Natural killer cell (primary cell): ENCODE data around the gene GSTM2. TPM values are rescaled to one million over a fixed set of nuclear protein-coding genes. Genes with fewer than 3 reads are reported as not detected.

Experiments used
- ATAC-seq, 3 donors: fragments of 150-1000 bp in 2 of 3; fragments of 200-7000 bp in 1 of 3; cut with Tn5 transposase; 1 replicate in 1 of 3; 2 replicates in 2 of 3; pipeline ENCODE4 v1.10.0; 2021; ENCODE audit warnings: mild to moderate bottlenecking in 2 of 3, moderate library complexity in 2 of 3
- DNase-seq, 2 donors: peaks; one replicate each; pipeline versions ENCODE4 v3.0.0 to v3.0.0-alpha.2; 2013 to 2021; ENCODE audit warnings: mixed read lengths in 1 of 2
- H3K27ac ChIP-seq: one replicate; pipeline ENCODE4 v1.5.1; 2013; ENCODE audit warnings: mild to moderate bottlenecking, low read length
- H3K27me3 ChIP-seq: one replicate; pipeline ENCODE4 v1.6.1; 2013; ENCODE audit warnings: low read length; ENCODE audit not compliant: control insufficient read depth, insufficient read depth
- H3K36me3 ChIP-seq: one replicate; pipeline ENCODE4 v1.6.1; 2013; ENCODE audit warnings: low read length; ENCODE audit not compliant: control insufficient read depth, insufficient read depth
- H3K4me1 ChIP-seq: one replicate; pipeline ENCODE4 v1.6.1; 2013; ENCODE audit warnings: low read length; ENCODE audit not compliant: control insufficient read depth, insufficient read depth
- H3K4me3 ChIP-seq: one replicate; pipeline ENCODE4 v1.5.1; 2013; ENCODE audit warnings: low read length
- H3K9me3 ChIP-seq: one replicate; pipeline ENCODE4 v1.6.1; 2013; ENCODE audit warnings: low read length; ENCODE audit not compliant: control insufficient read depth, insufficient read depth
- H3K27ac Mint-ChIP-seq, 2 donors: one replicate each; pipeline ENCODE4 v1.8.0; 2022; ENCODE audit warnings: mild to moderate bottlenecking in 2 of 2, mixed read lengths in 2 of 2, moderate library complexity in 1 of 2
- H3K27me3 Mint-ChIP-seq, 2 donors: one replicate each; pipeline ENCODE4 v1.8.0; 2022; ENCODE audit warnings: low read depth in 2 of 2, mixed read lengths in 2 of 2
- H3K36me3 Mint-ChIP-seq: one replicate; pipeline ENCODE4 v1.8.0; 2022; ENCODE audit warnings: mixed read lengths
- H3K4me1 Mint-ChIP-seq, 2 donors: one replicate each; pipeline ENCODE4 v1.8.0; 2022; ENCODE audit warnings: mixed read lengths in 2 of 2
- H3K4me3 Mint-ChIP-seq: one replicate; pipeline ENCODE4 v1.8.0; 2022; ENCODE audit warnings: mild to moderate bottlenecking, moderate library complexity, mixed read lengths
- H3K9me3 Mint-ChIP-seq, 2 donors: one replicate each; pipeline ENCODE4 v1.8.0; 2022; ENCODE audit warnings: mixed read lengths in 2 of 2
- WGBS: methylation state at CpG from one replicate; pipeline ENCODE4 v1.1.7; 2013; ENCODE audit warnings: missing lambda C conversion rate; ENCODE audit not compliant: insufficient coverage; 5-methylcytosine and 5-hydroxymethylcytosine counted together
- intact Hi-C: fragments of 100-400 bp; cut with micrococcal nuclease; formaldehyde crosslinking; loops from one replicate; pipeline ENCODE4 v1.14.2; 2022
- total RNA-seq, 4 donors: library from RNA; stranded (reverse); fragments of 120-200 nt in 1 of 4; gene quantifications; one replicate each; pipeline versions ENCODE4 v1.2.3 to v1.2.4, GENCODE V29; 2013 to 2022
- TF ChIP-seq, protein P1 (sequence below): fragments of 200-600 bp; IDR thresholded peaks from one replicate; pipeline ENCODE4 v1.8.0; 2022; ENCODE audit warnings: antibody characterized with exemption

The GSTM2 gene
- total RNA-seq, 3 donors from 2014 or later (not counting 1 experiment from before 2014, with no cell fraction given), result 142 to 315 (median 205) TPM

DNA sequence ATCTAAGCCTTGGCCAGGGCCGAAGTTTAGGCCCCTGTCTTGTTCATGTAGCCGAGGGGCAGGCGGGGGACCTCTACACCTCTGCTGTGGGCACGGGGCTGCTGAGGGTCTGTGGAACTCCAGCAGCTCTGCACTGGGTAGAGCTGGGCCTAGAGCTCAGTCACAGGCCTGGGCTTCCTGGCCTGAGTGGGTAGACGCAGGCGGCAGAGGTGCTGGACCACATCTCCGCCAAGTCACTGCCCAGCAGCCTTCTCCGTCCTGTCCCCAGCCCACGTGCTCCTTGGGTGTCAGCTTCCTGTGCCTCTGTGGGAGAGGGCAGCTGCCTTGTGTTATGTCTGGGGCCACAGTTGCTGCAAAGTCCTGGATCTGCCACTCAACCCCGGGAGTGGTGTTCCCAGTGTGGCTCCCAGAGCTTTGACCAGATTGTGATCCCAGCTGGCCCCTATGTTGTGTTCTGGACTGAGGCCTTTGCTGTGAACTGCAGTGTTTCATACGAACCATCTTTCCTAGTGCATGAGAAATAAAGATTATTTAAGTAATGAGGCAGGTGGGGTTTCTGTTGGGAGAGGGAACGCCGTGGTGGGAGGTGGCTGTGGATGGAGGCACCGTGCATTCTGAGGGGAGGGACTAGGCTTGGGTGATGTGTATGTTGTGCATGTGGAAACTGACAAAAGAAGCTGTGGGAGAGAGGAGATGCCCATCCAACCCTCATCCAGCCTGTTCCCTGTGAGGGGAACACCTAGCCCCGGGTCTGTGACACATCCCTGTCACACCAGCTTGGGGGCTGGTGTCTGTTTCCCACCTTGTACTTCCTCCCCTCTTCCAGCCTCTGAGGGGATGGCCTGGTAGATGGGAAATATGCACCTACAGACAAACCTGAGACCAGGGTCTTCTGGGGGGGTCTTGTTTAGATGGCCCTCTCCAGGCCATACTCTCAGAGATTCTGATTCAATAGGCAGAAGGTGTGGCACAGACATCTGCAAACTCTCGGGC, 36.0 kb upstream of the GSTM2 start:
- whole genome bisulfite sequencing, result 94% methylated on average over 15 of the region's 16 CpGs
- Mint-ChIP-seq H3K4me3 (no peak overlapping the region), H3K9me3 (no peaks in the 10 kb centered on the region), H3K27ac (no peak overlapping the region), H3K27me3 (peaks cover 0 to 2% of the 10 kb centered on the region in 2 donors), H3K36me3 (no peaks in the 10 kb centered on the region), H3K4me1 (peaks cover 0 to 4% of the 10 kb centered on the region in 2 donors)
- TF ChIP-seq, protein P1, sequence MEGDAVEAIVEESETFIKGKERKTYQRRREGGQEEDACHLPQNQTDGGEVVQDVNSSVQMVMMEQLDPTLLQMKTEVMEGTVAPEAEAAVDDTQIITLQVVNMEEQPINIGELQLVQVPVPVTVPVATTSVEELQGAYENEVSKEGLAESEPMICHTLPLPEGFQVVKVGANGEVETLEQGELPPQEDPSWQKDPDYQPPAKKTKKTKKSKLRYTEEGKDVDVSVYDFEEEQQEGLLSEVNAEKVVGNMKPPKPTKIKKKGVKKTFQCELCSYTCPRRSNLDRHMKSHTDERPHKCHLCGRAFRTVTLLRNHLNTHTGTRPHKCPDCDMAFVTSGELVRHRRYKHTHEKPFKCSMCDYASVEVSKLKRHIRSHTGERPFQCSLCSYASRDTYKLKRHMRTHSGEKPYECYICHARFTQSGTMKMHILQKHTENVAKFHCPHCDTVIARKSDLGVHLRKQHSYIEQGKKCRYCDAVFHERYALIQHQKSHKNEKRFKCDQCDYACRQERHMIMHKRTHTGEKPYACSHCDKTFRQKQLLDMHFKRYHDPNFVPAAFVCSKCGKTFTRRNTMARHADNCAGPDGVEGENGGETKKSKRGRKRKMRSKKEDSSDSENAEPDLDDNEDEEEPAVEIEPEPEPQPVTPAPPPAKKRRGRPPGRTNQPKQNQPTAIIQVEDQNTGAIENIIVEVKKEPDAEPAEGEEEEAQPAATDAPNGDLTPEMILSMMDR, result no peak
- Histone ChIP-seq H3K9me3 (no peaks in the 10 kb centered on the region), H3K27me3 (no peaks in the 10 kb centered on the region), H3K4me3 (no peak overlapping the region), H3K27ac (no peak overlapping the region), H3K36me3 (peaks cover 46% of the 10 kb centered on the region), H3K4me1 (peaks cover 3% of the 10 kb centered on the region)
- ATAC-seq (no peak), DNase-seq (peak in 1 of 2 donors; percentile 2)
- intact Hi-C loops, result no loop called here

GRCh38 chr1:109632671-109633346, 35.0 kb upstream of the GSTM2 start:
- intact Hi-C loops, result no loop called here
- H3K4me1 Mint-ChIP-seq, result peaks cover 0 to 4% of the 10 kb centered on the region in 2 donors
- H3K4me3 Mint-ChIP-seq, result no peak overlapping the region
- H3K27me3 ChIP-seq, result no peaks in the 10 kb centered on the region
- no peak overlapping the region for H3K4me3 ChIP-seq
- peaks cover 0 to 8% of the 10 kb centered on the region in 2 donors for H3K27me3 Mint-ChIP-seq
- no peaks in the 10 kb centered on the region for H3K9me3 Mint-ChIP-seq
- no peak overlapping the region for H3K27ac Mint-ChIP-seq
- H3K27ac ChIP-seq, result no peak overlapping the region
- peaks cover 36% of the 10 kb centered on the region for H3K36me3 ChIP-seq
- H3K9me3 ChIP-seq, result no peaks in the 10 kb centered on the region
- ATAC-seq (no peak), DNase-seq (peak in 1 of 2 donors; percentile 1)
- H3K36me3 Mint-ChIP-seq, result no peaks in the 10 kb centered on the region
- WGBS, result 92% methylated on average over 5 of the region's 5 CpGs
- TF ChIP-seq, protein P1, result no peak
- peaks cover 3% of the 10 kb centered on the region for H3K4me1 ChIP-seq

- H3K4me3 Mint-ChIP-seq, result no peak overlapping the region
Observed at GRCh38 chr1:109634292-109634691, 33.6 kb upstream of the GSTM2 start.

More at GRCh38 chr1:109634292-109634691, 33.6 kb upstream of the GSTM2 start:
- ATAC-seq (no peak), DNase-seq (peak in 1 of 2 donors; percentile 3)
- H3K9me3 ChIP-seq, result no peaks in the 10 kb centered on the region
- TF ChIP-seq, protein P1, result no peak
- Mint-ChIP-seq H3K4me1 (peaks cover 0 to 4% of the 10 kb centered on the region in 2 donors), H3K36me3 (no peaks in the 10 kb centered on the region), H3K9me3 (no peaks in the 10 kb centered on the region), H3K27me3 (peaks cover 0 to 11% of the 10 kb centered on the region in 2 donors), H3K27ac (no peak overlapping the region)
- peaks cover 3% of the 10 kb centered on the region for H3K4me1 ChIP-seq
- H3K36me3 ChIP-seq, result peaks cover 21% of the 10 kb centered on the region
- H3K27me3 ChIP-seq, result no peaks in the 10 kb centered on the region
- 79% methylated on average over 6 of the region's 6 CpGs for WGBS
- intact Hi-C loops, result no loop called here
- H3K27ac ChIP-seq, result no peak overlapping the region
- no peak overlapping the region for H3K4me3 ChIP-seq
